ENCODE measurements around the gene NRCAM. TPM values are rescaled to one million over a fixed set of nuclear protein-coding genes. Genes with fewer than 3 reads are reported as not detected.

The NRCAM gene
- polyA plus RNA-seq, 3 donors: not detected

GRCh38 chr7:108108131-108108530, 348.1 kb downstream of the NRCAM start:
- Mint-ChIP-seq H3K36me3 (no peaks in the 10 kb centered on the region), H3K4me3 (no peak overlapping the region), H3K27me3 (ENCODE audit: low read depth in 3 of 3) (peaks cover 0 to 2% (median 1%) of the 10 kb centered on the region in 3 donors), H3K27ac (no peak overlapping the region), H3K9me3 (peaks cover 0 to 2% (median 0%) of the 10 kb centered on the region in 7 donors), H3K4me1 (no peaks in the 10 kb centered on the region)
- no peaks in the 10 kb centered on the region for H3K9me3 ChIP-seq (replicated peaks in 1 of 2; ENCODE audit: control insufficient read depth in 1 of 2, insufficient read depth in 1 of 2, low read length in 2 of 2)
- intact Hi-C loops (cut with micrococcal nuclease): no loop called here
- H3K27ac ChIP-seq (ENCODE audit: low read depth in 1 of 2, low read length in 2 of 2): no peak overlapping the region
- no peaks in the 10 kb centered on the region for H3K79me2 ChIP-seq (ENCODE audit: insufficient read depth, low read length)
- DNase-seq: no peak
- H3K9ac ChIP-seq (ENCODE audit: insufficient read depth, low read length, poor library complexity, severe bottlenecking): no peak overlapping the region
- no peak for TF ChIP-seq CTCF (IDR thresholded peaks at IDR 0.05)
- H3K4me1 ChIP-seq (ENCODE audit: control insufficient read depth in 1 of 2, insufficient read depth in 2 of 2, low read length in 2 of 2): no peaks in the 10 kb centered on the region
- H3K4me3 ChIP-seq (replicated peaks in 1 of 3; ENCODE audit: low read depth in 2 of 3, low read length in 3 of 3): no peak overlapping the region
- no peaks in the 10 kb centered on the region for H3K36me3 ChIP-seq (replicated peaks in 1 of 2; ENCODE audit: control insufficient read depth in 1 of 2, insufficient read depth in 2 of 2, low read length in 2 of 2)
- H4K20me1 ChIP-seq (ENCODE audit: insufficient read depth, low read length): no peaks in the 10 kb centered on the region
- no peaks in the 10 kb centered on the region for H3K27me3 ChIP-seq (ENCODE audit: control insufficient read depth in 2 of 2, insufficient read depth in 2 of 2, low read length in 2 of 2)
- no peak overlapping the region for H2AFZ ChIP-seq (ENCODE audit: insufficient read depth, low read depth, low read length, poor library complexity, severe bottlenecking)
- H3K4me2 ChIP-seq (replicated peaks; ENCODE audit: extremely low read depth, low read length, poor library complexity, severe bottlenecking): no peak overlapping the region

GRCh38 chr7:108104324-108104723, 351.9 kb downstream of the NRCAM start:
- peak overlapping the region in 1 of 7 donors; percentile 57 for H3K27ac Mint-ChIP-seq
- no peaks in the 10 kb centered on the region for H4K20me1 ChIP-seq (ENCODE audit: insufficient read depth, low read length)
- no peak overlapping the region for H3K27ac ChIP-seq (ENCODE audit: low read depth in 1 of 2, low read length in 2 of 2)
- DNase-seq: no peak
- H3K9ac ChIP-seq (ENCODE audit: insufficient read depth, low read length, poor library complexity, severe bottlenecking): no peak overlapping the region
- no peaks in the 10 kb centered on the region for H3K79me2 ChIP-seq (ENCODE audit: insufficient read depth, low read length)
- H3K4me3 Mint-ChIP-seq: no peak overlapping the region
- TF ChIP-seq CTCF (IDR thresholded peaks at IDR 0.05): no peak
- no peaks in the 10 kb centered on the region for H3K27me3 ChIP-seq (ENCODE audit: control insufficient read depth in 2 of 2, insufficient read depth in 2 of 2, low read length in 2 of 2)
- H3K27me3 Mint-ChIP-seq (ENCODE audit: low read depth in 3 of 3): peaks cover 0 to 2% (median 1%) of the 10 kb centered on the region in 3 donors
- intact Hi-C loops (cut with micrococcal nuclease): no loop called here
- no peak overlapping the region for H3K4me3 ChIP-seq (replicated peaks in 1 of 3; ENCODE audit: low read depth in 2 of 3, low read length in 3 of 3)
- H3K36me3 ChIP-seq (replicated peaks in 1 of 2; ENCODE audit: control insufficient read depth in 1 of 2, insufficient read depth in 2 of 2, low read length in 2 of 2): no peaks in the 10 kb centered on the region
- H3K9me3 ChIP-seq (replicated peaks in 1 of 2; ENCODE audit: control insufficient read depth in 1 of 2, insufficient read depth in 1 of 2, low read length in 2 of 2): no peaks in the 10 kb centered on the region
- WGBS (ENCODE audit: insufficient coverage): 93% methylated on average over 4 of the region's 7 CpGs
- peaks cover 0 to 2% (median 0%) of the 10 kb centered on the region in 7 donors for H3K9me3 Mint-ChIP-seq
- H3K4me1 Mint-ChIP-seq: no peaks in the 10 kb centered on the region
- no peak overlapping the region for H2AFZ ChIP-seq (ENCODE audit: insufficient read depth, low read depth, low read length, poor library complexity, severe bottlenecking)
- no peaks in the 10 kb centered on the region for H3K4me1 ChIP-seq (ENCODE audit: control insufficient read depth in 1 of 2, insufficient read depth in 2 of 2, low read length in 2 of 2)
- no peak overlapping the region for H3K4me2 ChIP-seq (replicated peaks; ENCODE audit: extremely low read depth, low read length, poor library complexity, severe bottlenecking)
- no peaks in the 10 kb centered on the region for H3K36me3 Mint-ChIP-seq

All from CD14-positive monocyte (primary cell).